A673 (cell line): ENCODE data around the gene CRELD2. TPM values are rescaled to one million over a fixed set of nuclear protein-coding genes. Genes with fewer than 3 reads are reported as not detected.

Experiments used
- BruUV-seq: library from RNA; stranded (reverse); fragments of 400-500 nt; replicated peaks from 2 replicates; lab custom pipeline; 2021; lab: Mats Ljungman, UMichigan
- CTCF ChIA-PET: fragments of 300-600 bp; sonication (Branson Sonifier 250); formaldehyde crosslinking; loops from one replicate; lab custom pipeline; 2022; ENCODE audit warnings: antibody characterized with exemption; lab: Charles Lee
- POLR2A ChIA-PET: fragments of 300-600 bp; sonication (Branson Sonifier 250); formaldehyde crosslinking; loops from one replicate; lab custom pipeline; 2022; ENCODE audit warnings: antibody characterized with exemption; ENCODE audit not compliant: low non-redundant PET; lab: Charles Lee
- DNase-seq: peaks from one replicate; pipeline ENCODE4 v3.0.0-alpha.2; 2015; ENCODE audit warnings: low spot score
- H3K27ac ChIP-seq: fragments of 200-600 bp; sonication (generic); 2 replicates; pipeline ENCODE4 v1.5.1; 2016; ENCODE audit warnings: mixed run types, low read depth, mild to moderate bottlenecking, mixed read lengths, antibody characterized with exemption, low read length; ENCODE audit not compliant: poor library complexity, severe bottlenecking
- H3K27me3 ChIP-seq: fragments of 200-600 bp; sonication (generic); replicated peaks from 2 replicates; pipeline ENCODE4 v1.6.1; 2017; ENCODE audit warnings: mixed run types, low read depth, mild to moderate bottlenecking, mixed read lengths, antibody characterized with exemption, low read length; ENCODE audit not compliant: insufficient read depth, poor library complexity
- H3K36me3 ChIP-seq: fragments of 200-600 bp; sonication (generic); 2 replicates; pipeline ENCODE4 v1.6.1; 2016; ENCODE audit warnings: mixed run types, mild to moderate bottlenecking, mixed read lengths, antibody characterized with exemption, low read length; ENCODE audit not compliant: insufficient read depth, poor library complexity, severe bottlenecking
- H3K4me1 ChIP-seq: fragments of 200-600 bp; sonication (generic); 2 replicates; pipeline ENCODE4 v1.6.1; 2017; ENCODE audit warnings: mixed run types, mild to moderate bottlenecking, mixed read lengths, antibody characterized with exemption, low read length; ENCODE audit not compliant: insufficient read depth, poor library complexity, severe bottlenecking
- H3K4me3 ChIP-seq: fragments of 200-600 bp; sonication (generic); 2 replicates; pipeline ENCODE4 v1.5.1; 2016; ENCODE audit warnings: low read depth, mixed run types, mild to moderate bottlenecking, mixed read lengths, low read length; ENCODE audit not compliant: poor library complexity, severe bottlenecking
- H3K9me3 ChIP-seq: fragments of 200-600 bp; sonication (generic); 2 replicates; pipeline ENCODE4 v1.6.1; 2016; ENCODE audit warnings: mixed run types, low read depth, mild to moderate bottlenecking, mixed read lengths, antibody characterized with exemption, low read length; ENCODE audit not compliant: poor library complexity, severe bottlenecking
- CTCF ChIP-seq: fragments of 300-800, 200-600 bp; sonication (generic); conservative IDR thresholded peaks from 2 replicates; pipeline ENCODE4 v1.5.1; 2017; ENCODE audit warnings: low read depth, mild to moderate bottlenecking, antibody characterized with exemption, low read length, moderate library complexity, mixed read lengths
- EZH2 ChIP-seq: fragments of 200-600 bp; sonication (generic); IDR thresholded peaks from 2 replicates; pipeline ENCODE4 v1.6.1; 2017; ENCODE audit warnings: borderline replicate concordance, low read depth, mild to moderate bottlenecking, mixed read lengths, antibody characterized with exemption, low read length; ENCODE audit not compliant: poor library complexity, severe bottlenecking
- intact Hi-C: fragments of 100-400 bp; cut with micrococcal nuclease; formaldehyde crosslinking; loops from one replicate; pipeline ENCODE4 v1.10.0; 2022; ENCODE audit not compliant: unreplicated experiment
- total RNA-seq: library from RNA; stranded (reverse); gene quantifications from 2 replicates; pipeline ENCODE4 v1.2.3, GENCODE V29; 2021

CRELD2 gene
- total RNA-seq, 1 experiment from 2014 or later: 54.7 TPM

GRCh38 chr22:49953027-49953679 lies 34.7 kb downstream of the CRELD2 start:
- CTCF ChIA-PET: no interaction called here
- intact Hi-C loops: no loop called here
- H3K4me1 ChIP-seq: no peaks in the 10 kb centered on the region
- H3K27me3 ChIP-seq: no peaks in the 10 kb centered on the region
- no peaks in the 10 kb centered on the region for H3K36me3 ChIP-seq
- no peak overlapping the region for H3K4me3 ChIP-seq
- BruUV-seq: no TSS peak
- POLR2A ChIA-PET: no interaction called here
- DNase-seq: no peak
- no peak for TF ChIP-seq EZH2
- no peak for TF ChIP-seq CTCF
- peak overlapping the region; percentile 23 for H3K27ac ChIP-seq
- H3K9me3 ChIP-seq: no peaks in the 10 kb centered on the region

GRCh38 chr22:49953680-49954344 lies 35.4 kb downstream of the CRELD2 start:
- DNase-seq: no peak
- peak overlapping the region; percentile 23 for H3K27ac ChIP-seq
- TF ChIP-seq EZH2: no peak
- no peak for TF ChIP-seq CTCF
- H3K36me3 ChIP-seq: no peaks in the 10 kb centered on the region
- no peaks in the 10 kb centered on the region for H3K4me1 ChIP-seq
- BruUV-seq: no TSS peak
- POLR2A ChIA-PET: no interaction called here
- intact Hi-C loops: no loop called here
- H3K9me3 ChIP-seq: no peaks in the 10 kb centered on the region
- CTCF ChIA-PET: no interaction called here
- H3K27me3 ChIP-seq: no peaks in the 10 kb centered on the region
- H3K4me3 ChIP-seq: no peak overlapping the region

- no peaks in the 10 kb centered on the region for H3K9me3 ChIP-seq
- H3K36me3 ChIP-seq: no peaks in the 10 kb centered on the region
- H3K4me3 ChIP-seq: no peak overlapping the region
- H3K4me1 ChIP-seq: peaks cover 3% of the 10 kb centered on the region
- intact Hi-C loops: no loop called here
- no peaks in the 10 kb centered on the region for H3K27me3 ChIP-seq
- no peak for DNase-seq
- CTCF ChIA-PET: no interaction called here
- H3K27ac ChIP-seq: peak overlapping the region; percentile 23
- BruUV-seq: no TSS peak
- TF ChIP-seq EZH2 (no peak), CTCF (no peak)
- POLR2A ChIA-PET: no interaction called here
These were observed 35.9 kb downstream of the CRELD2 start for GRCh38 chr22:49954354-49954753.
